Posterior cingulate gyrus (tissue), 11 donors: Measurements from ENCODE around the gene NEK10.
A peak's percentile ranks its signal among the peaks of the same experiment; 100 is the strongest.
"Not testable (repeated sequence)": the region's sequence is repeated elsewhere in the genome, so short reads cannot be mapped to it uniquely, and the experiment has no call there.

Experiments
- DNase-seq, 10 donors: peaks; one replicate each; pipeline versions ENCODE4 v3.0.0 to v3.0.0-alpha.2; 2020 to 2021; ENCODE audit warnings: mixed read lengths in 3 of 10
- intact Hi-C: fragments of 100-400 bp; cut with DNase I; formaldehyde crosslinking; loops from one replicate; pipeline ENCODE4 v1.15.1; 2023

Gene NEK10

GRCh38 chr3:27354588-27355203, 14.5 kb downstream of the NEK10 start:
- no peak for DNase-seq
- intact Hi-C loops = no loop called here

- intact Hi-C loops = no loop called here
- no peak for DNase-seq
Measured at GRCh38 chr3:27354161-27354560, 15.0 kb downstream of the NEK10 start.

- DNase-seq = no peak
- intact Hi-C loops = no loop called here
Measured at GRCh38 chr3:27353221-27353620, 16.0 kb downstream of the NEK10 start.

GRCh38 chr3:27352047-27352446, 17.1 kb downstream of the NEK10 start:
- intact Hi-C loops = no loop called here
- DNase-seq = no peak

GRCh38 chr3:27349832-27350231, 19.4 kb downstream of the NEK10 start:
- DNase-seq = no peak
- intact Hi-C loops = no loop called here

- intact Hi-C loops = no loop called here
- no peak for DNase-seq
Measured at GRCh38 chr3:27345959-27346865, 23.0 kb downstream of the NEK10 start.

GRCh38 chr3:27345493-27345892, 23.7 kb downstream of the NEK10 start:
- DNase-seq = no peak
- intact Hi-C loops = no loop called here

GRCh38 chr3:27345045-27345444, 24.1 kb downstream of the NEK10 start:
- intact Hi-C loops = no loop called here
- DNase-seq = no peak

- no peak for DNase-seq
Measured at GRCh38 chr3:27344192-27344591, 25.0 kb downstream of the NEK10 start.

GRCh38 chr3:27342267-27342666, 26.9 kb downstream of the NEK10 start:
- intact Hi-C loops = no loop called here
- no peak for DNase-seq

More at GRCh38 chr3:27344192-27344591, 25.0 kb downstream of the NEK10 start:
- intact Hi-C loops = no loop called here

GRCh38 chr3:27340534-27340933, 28.6 kb downstream of the NEK10 start:
- DNase-seq = no peak
- intact Hi-C loops = no loop called here

GRCh38 chr3:27335571-27335970, 33.6 kb downstream of the NEK10 start:
- DNase-seq = no peak
- intact Hi-C loops = no loop called here

- intact Hi-C loops = no loop called here
- peak in 1 of 10 donors; percentile 67 for DNase-seq
Measured at GRCh38 chr3:27333843-27334242, 35.3 kb downstream of the NEK10 start.

GRCh38 chr3:27328982-27329762, 40.0 kb downstream of the NEK10 start:
- not testable (repeated sequence) for DNase-seq

GRCh38 chr3:27326629-27327545, 42.3 kb downstream of the NEK10 start:
- no peak for DNase-seq
- intact Hi-C loops = no loop called here

More at GRCh38 chr3:27328982-27329762, 40.0 kb downstream of the NEK10 start:
- intact Hi-C loops = not testable (repeated sequence)

GRCh38 chr3:27326202-27326601, 43.0 kb downstream of the NEK10 start:
- intact Hi-C loops = no loop called here

GRCh38 chr3:27325419-27325818, 43.8 kb downstream of the NEK10 start:
- intact Hi-C loops = no loop called here

More at GRCh38 chr3:27326202-27326601, 43.0 kb downstream of the NEK10 start:
- DNase-seq = no peak

GRCh38 chr3:27324686-27325085, 44.5 kb downstream of the NEK10 start:
- intact Hi-C loops = no loop called here

More at GRCh38 chr3:27325419-27325818, 43.8 kb downstream of the NEK10 start:
- no peak for DNase-seq

GRCh38 chr3:27323087-27323570, 46.1 kb downstream of the NEK10 start:
- intact Hi-C loops = no loop called here
- DNase-seq = peak in 1 of 10 donors; percentile 15

More at GRCh38 chr3:27324686-27325085, 44.5 kb downstream of the NEK10 start:
- no peak for DNase-seq

- intact Hi-C loops = no loop called here
- DNase-seq = no peak
Measured at GRCh38 chr3:27322634-27323033, 46.5 kb downstream of the NEK10 start.
